A549 (cell line): ENCODE data around the gene RGL3. TPM values are rescaled to one million over a fixed set of nuclear protein-coding genes. Genes with fewer than 3 reads are reported as not detected.

Experiments
- ATAC-seq, 2 experiments: fragments of 200-7000 bp in 1 of 2; fragments of >200 bp in 1 of 2; cut with Nextera tagmentation in 1 of 2; cut with Tn5 transposase in 1 of 2; 3 replicates each; pipeline versions ENCODE4 v1.8.0 to v1.9.1; 2018 to 2020; ENCODE audit warnings: mild to moderate bottlenecking in 1 of 2, moderate library complexity in 1 of 2
- CTCF ChIA-PET: fragments of 300-600 bp; sonication (Branson Sonifier 250); formaldehyde crosslinking; extraction: SDS; loops from one replicate; lab custom pipeline; 2021; ENCODE audit warnings: antibody characterized with exemption, inconsistent platforms; lab: Yijun Ruan, JAX
- POLR2A ChIA-PET: fragments of 350-600 bp; formaldehyde crosslinking; extraction: SDS; loops from one replicate; lab custom pipeline; 2021; ENCODE audit warnings: antibody characterized with exemption, inconsistent platforms; lab: Yijun Ruan, JAX
- DNase-seq, 2 experiments: peaks; one replicate each; pipeline versions ENCODE4 v3.0.0 to v3.0.0-alpha.2; 2011 to 2016; ENCODE audit warnings: low read depth in 1 of 2, low spot score in 1 of 2
- FAIRE-seq: peaks from 2 replicates; lab custom pipeline; 2011; peaks lifted over from hg19 to GRCh38; lab: Jason Lieb, UNC
- H3K27ac ChIP-seq, 2 experiments: fragments of >200 bp; sonication (Bioruptor Twin); formaldehyde crosslinking; 3 replicates each; pipeline ENCODE4 v1.5.1; 2016 to 2017
- H3K4me1 ChIP-seq: fragments of >200 bp; sonication (Bioruptor Twin); formaldehyde crosslinking; 3 replicates; pipeline ENCODE4 v1.6.1; 2016
- H3K4me2 ChIP-seq: fragments of >200 bp; sonication (Bioruptor Twin); formaldehyde crosslinking; 3 replicates; pipeline ENCODE4 v1.6.1; 2016
- H3K4me3 ChIP-seq: fragments of >200 bp; sonication (Bioruptor Twin); formaldehyde crosslinking; 3 replicates; pipeline ENCODE4 v1.5.1; 2016
- H3K9me3 ChIP-seq: fragments of >200 bp; sonication (Bioruptor Twin); formaldehyde crosslinking; 3 replicates; pipeline ENCODE4 v1.6.1; 2016
- BHLHE40 ChIP-seq: IDR thresholded peaks from 2 replicates; pipeline ENCODE4 v1.6.1; 2012; ENCODE audit warnings: low read depth, low read length, inconsistent platforms
- CHD4 ChIP-seq: fragments of 200-600 bp; sonication (generic); IDR thresholded peaks from 2 replicates; pipeline ENCODE4 v1.6.1; 2016; ENCODE audit warnings: antibody characterized with exemption, mild to moderate bottlenecking, borderline replicate concordance
- JUN ChIP-seq, 2 experiments: fragments of >200 bp; sonication (Bioruptor Twin); formaldehyde crosslinking; IDR thresholded peaks; 2 replicates in 1 of 2; 3 replicates in 1 of 2; pipeline ENCODE4 v1.6.1; 2016 to 2017
- MAZ ChIP-seq: fragments of 150-350 bp; IDR thresholded peaks from 2 replicates; pipeline ENCODE4 v1.6.1; 2014; ENCODE audit warnings: antibody characterized with exemption, low read depth, low read length, borderline replicate concordance
- PHF8 ChIP-seq: fragments of 200-600 bp; sonication (generic); IDR thresholded peaks from 2 replicates; pipeline ENCODE4 v1.6.1; 2016; ENCODE audit warnings: low read depth, mild to moderate bottlenecking, antibody characterized with exemption, moderate library complexity, borderline replicate concordance
- POLR2A ChIP-seq: IDR thresholded peaks from 2 replicates; pipeline ENCODE4 v1.6.1; 2012; ENCODE audit warnings: mild to moderate bottlenecking, low read length
- RAD21 ChIP-seq, 2 experiments: fragments of >200 bp in 1 of 2; sonication (Bioruptor Twin) in 1 of 2; formaldehyde crosslinking in 1 of 2; IDR thresholded peaks in 1 of 2; conservative IDR thresholded peaks in 1 of 2; 2 replicates in 1 of 2; 3 replicates in 1 of 2; pipeline ENCODE4 v1.6.1; 2012 to 2018; ENCODE audit warnings: inconsistent platforms in 1 of 2
- RFX5 ChIP-seq: fragments of 450-650 bp; IDR thresholded peaks from 2 replicates; pipeline ENCODE4 v1.7.1; 2014; ENCODE audit warnings: antibody characterized with exemption, mild to moderate bottlenecking, moderate library complexity
- SMC3 ChIP-seq: fragments of >200 bp; sonication (Bioruptor Twin); formaldehyde crosslinking; IDR thresholded peaks from 3 replicates; pipeline ENCODE4 v1.6.1; 2018; ENCODE audit warnings: inconsistent platforms
- WGBS: methylation state at CpG from one replicate; pipeline ENCODE4 v1.1.6; 2017; ENCODE audit errors: missing lambda C conversion rate; 5-methylcytosine and 5-hydroxymethylcytosine counted together
- polyA plus RNA-seq, 4 experiments: library from polyadenylated mRNA; depleted of rRNA in 3 of 4; stranded (reverse); fragments of >200 nt; fragmentation: RNase III in 1 of 4; extraction: RNeasy Plus Mini Kit Qiagen cat#74134 plus additional on column Dnase treatment in 1 of 4; gene quantifications; 2 replicates in 3 of 4; 3 replicates in 1 of 4; pipeline ENCODE4 v1.2.3, GENCODE V29; 2011 to 2017
- TF ChIP-seq, protein P1 (sequence below): IDR thresholded peaks from 2 replicates; pipeline ENCODE4 v1.6.1; 2012
- TF ChIP-seq, protein P2 (sequence below): fragments of >200 bp; sonication (Bioruptor Twin); formaldehyde crosslinking; IDR thresholded peaks from 3 replicates; pipeline ENCODE4 v1.6.1; 2016
- TF ChIP-seq, protein P3 (sequence below): IDR thresholded peaks from 2 replicates; pipeline ENCODE4 v1.6.1; 2012; ENCODE audit warnings: low read depth, borderline replicate concordance
- TF ChIP-seq, protein P4 (sequence below): fragments of >200 bp; sonication (Bioruptor Twin); formaldehyde crosslinking; IDR thresholded peaks from 3 replicates; pipeline ENCODE4 v1.5.1; 2016
- TF ChIP-seq, protein P5 (sequence below): fragments of 450-650 bp; IDR thresholded peaks from 2 replicates; pipeline ENCODE4 v1.6.1; 2014; ENCODE audit warnings: antibody characterized with exemption
- TF ChIP-seq, protein P6 (sequence below): fragments of 200-600 bp; sonication (generic); IDR thresholded peaks from 2 replicates; pipeline ENCODE4 v1.6.1; 2016; ENCODE audit warnings: antibody characterized with exemption, mild to moderate bottlenecking, moderate library complexity

Gene RGL3
- polyA plus RNA-seq, 2 of the 4 experiments (the other 2 are of a cell fraction) = 1.5 to 3.7 TPM

DNA sequence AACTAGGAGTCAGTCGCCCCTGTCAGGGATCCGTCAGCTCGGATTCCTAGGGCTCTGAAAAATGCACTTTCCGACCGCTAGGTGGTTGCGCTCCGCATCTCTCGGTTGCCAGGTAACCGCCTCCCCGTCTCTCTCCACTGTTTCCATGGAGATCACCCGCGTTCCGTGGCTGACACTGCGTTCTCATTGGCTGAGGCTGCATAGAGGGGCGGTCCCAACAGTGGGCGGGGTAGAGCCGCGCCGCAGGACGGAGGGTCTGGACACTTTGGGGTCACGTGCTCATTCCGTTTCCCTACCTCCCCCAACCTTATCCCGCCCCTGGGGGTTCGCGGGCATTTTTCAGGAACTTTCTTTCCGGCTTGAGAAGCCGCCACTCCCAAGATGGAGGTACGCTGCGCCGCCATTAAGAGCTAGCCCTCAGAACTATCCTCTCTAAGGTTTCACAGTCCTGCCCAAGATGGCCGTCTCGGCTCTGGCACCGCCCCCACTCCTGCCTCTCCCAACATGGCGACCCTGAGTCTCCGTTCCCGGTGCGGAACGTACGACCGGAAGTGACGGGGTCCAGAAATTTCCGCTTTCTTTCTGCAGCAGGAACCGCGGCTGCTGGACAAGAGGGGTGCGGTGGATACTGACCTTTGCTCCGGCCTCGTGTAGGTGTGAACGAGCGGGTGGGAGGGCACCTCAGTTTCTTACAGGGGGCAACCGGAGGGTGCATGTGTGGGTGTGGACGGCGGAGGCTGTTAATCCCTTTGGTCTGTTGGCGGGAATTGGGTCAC is 16.1 kb upstream of the RGL3 start, which contains the start of the genes ODAD3 and PRKCSH:
ODAD3 (minus strand) TSS at position 65 of the 776 bp plus-strand sequence. CDS start 105 bp downstream, outside the sequence.
PRKCSH (plus strand) TSS at position 579 of the 776 bp plus-strand sequence. CDS start 483 bp downstream, outside the sequence.
- no peak for FAIRE-seq

More for the DNA sequence above, 16.1 kb upstream of the RGL3 start, which contains the start of the genes ODAD3 and PRKCSH:
- 3% methylated on average over 29 of the region's 53 CpGs for WGBS
- peak; percentile 98 to 99 for ATAC-seq
- POLR2A ChIA-PET = interaction anchor here (1.0 to 1.4 kb wide), 6 partner anchors 11 to 91 kb away, joined by 3 to 9 read pairs (median 3); partner anchors contain the start of genes CCDC159, RGL3, SWSAP1 and TMEM205
- TF ChIP-seq JUN (IDR thresholded peaks at IDR 0.05) = peak; percentile 48 to 71; a peak in 2 of 5 replicates
- TF ChIP-seq, protein P1, sequence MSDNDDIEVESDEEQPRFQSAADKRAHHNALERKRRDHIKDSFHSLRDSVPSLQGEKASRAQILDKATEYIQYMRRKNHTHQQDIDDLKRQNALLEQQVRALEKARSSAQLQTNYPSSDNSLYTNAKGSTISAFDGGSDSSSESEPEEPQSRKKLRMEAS = peak; percentile 71
- TF ChIP-seq, protein P2, sequence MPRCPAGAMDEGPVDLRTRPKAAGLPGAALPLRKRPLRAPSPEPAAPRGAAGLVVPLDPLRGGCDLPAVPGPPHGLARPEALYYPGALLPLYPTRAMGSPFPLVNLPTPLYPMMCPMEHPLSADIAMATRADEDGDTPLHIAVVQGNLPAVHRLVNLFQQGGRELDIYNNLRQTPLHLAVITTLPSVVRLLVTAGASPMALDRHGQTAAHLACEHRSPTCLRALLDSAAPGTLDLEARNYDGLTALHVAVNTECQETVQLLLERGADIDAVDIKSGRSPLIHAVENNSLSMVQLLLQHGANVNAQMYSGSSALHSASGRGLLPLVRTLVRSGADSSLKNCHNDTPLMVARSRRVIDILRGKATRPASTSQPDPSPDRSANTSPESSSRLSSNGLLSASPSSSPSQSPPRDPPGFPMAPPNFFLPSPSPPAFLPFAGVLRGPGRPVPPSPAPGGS = peak; percentile 33; the same call in 1 of the 3 replicates
- TF ChIP-seq, protein P3, sequence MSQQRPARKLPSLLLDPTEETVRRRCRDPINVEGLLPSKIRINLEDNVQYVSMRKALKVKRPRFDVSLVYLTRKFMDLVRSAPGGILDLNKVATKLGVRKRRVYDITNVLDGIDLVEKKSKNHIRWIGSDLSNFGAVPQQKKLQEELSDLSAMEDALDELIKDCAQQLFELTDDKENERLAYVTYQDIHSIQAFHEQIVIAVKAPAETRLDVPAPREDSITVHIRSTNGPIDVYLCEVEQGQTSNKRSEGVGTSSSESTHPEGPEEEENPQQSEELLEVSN = no peak
- peak; percentile 66; the same call in 1 of the 2 replicates for TF ChIP-seq RFX5
- peak; percentile 28; the same call in 1 of the 2 replicates for TF ChIP-seq BHLHE40
- no peak for TF ChIP-seq CHD4
- TF ChIP-seq MAZ = no peak
- peak; percentile 75 for TF ChIP-seq POLR2A
- TF ChIP-seq, protein P4, sequence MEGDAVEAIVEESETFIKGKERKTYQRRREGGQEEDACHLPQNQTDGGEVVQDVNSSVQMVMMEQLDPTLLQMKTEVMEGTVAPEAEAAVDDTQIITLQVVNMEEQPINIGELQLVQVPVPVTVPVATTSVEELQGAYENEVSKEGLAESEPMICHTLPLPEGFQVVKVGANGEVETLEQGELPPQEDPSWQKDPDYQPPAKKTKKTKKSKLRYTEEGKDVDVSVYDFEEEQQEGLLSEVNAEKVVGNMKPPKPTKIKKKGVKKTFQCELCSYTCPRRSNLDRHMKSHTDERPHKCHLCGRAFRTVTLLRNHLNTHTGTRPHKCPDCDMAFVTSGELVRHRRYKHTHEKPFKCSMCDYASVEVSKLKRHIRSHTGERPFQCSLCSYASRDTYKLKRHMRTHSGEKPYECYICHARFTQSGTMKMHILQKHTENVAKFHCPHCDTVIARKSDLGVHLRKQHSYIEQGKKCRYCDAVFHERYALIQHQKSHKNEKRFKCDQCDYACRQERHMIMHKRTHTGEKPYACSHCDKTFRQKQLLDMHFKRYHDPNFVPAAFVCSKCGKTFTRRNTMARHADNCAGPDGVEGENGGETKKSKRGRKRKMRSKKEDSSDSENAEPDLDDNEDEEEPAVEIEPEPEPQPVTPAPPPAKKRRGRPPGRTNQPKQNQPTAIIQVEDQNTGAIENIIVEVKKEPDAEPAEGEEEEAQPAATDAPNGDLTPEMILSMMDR = peak; percentile 54
- TF ChIP-seq SMC3 = peak; percentile 18; the same call in 1 of the 3 replicates
- TF ChIP-seq, protein P5, sequence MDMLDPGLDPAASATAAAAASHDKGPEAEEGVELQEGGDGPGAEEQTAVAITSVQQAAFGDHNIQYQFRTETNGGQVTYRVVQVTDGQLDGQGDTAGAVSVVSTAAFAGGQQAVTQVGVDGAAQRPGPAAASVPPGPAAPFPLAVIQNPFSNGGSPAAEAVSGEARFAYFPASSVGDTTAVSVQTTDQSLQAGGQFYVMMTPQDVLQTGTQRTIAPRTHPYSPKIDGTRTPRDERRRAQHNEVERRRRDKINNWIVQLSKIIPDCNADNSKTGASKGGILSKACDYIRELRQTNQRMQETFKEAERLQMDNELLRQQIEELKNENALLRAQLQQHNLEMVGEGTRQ = peak; percentile 95
- peak in 1 of 2 experiments; percentile 16; a peak in 1 of 5 replicates for TF ChIP-seq RAD21 (conservative IDR thresholded peaks at IDR 0.05 in 1 of 2, IDR thresholded peaks at IDR 0.05 in 1 of 2)
- peak; percentile 44; the same call in 1 of the 2 replicates for TF ChIP-seq PHF8
- TF ChIP-seq, protein P6, sequence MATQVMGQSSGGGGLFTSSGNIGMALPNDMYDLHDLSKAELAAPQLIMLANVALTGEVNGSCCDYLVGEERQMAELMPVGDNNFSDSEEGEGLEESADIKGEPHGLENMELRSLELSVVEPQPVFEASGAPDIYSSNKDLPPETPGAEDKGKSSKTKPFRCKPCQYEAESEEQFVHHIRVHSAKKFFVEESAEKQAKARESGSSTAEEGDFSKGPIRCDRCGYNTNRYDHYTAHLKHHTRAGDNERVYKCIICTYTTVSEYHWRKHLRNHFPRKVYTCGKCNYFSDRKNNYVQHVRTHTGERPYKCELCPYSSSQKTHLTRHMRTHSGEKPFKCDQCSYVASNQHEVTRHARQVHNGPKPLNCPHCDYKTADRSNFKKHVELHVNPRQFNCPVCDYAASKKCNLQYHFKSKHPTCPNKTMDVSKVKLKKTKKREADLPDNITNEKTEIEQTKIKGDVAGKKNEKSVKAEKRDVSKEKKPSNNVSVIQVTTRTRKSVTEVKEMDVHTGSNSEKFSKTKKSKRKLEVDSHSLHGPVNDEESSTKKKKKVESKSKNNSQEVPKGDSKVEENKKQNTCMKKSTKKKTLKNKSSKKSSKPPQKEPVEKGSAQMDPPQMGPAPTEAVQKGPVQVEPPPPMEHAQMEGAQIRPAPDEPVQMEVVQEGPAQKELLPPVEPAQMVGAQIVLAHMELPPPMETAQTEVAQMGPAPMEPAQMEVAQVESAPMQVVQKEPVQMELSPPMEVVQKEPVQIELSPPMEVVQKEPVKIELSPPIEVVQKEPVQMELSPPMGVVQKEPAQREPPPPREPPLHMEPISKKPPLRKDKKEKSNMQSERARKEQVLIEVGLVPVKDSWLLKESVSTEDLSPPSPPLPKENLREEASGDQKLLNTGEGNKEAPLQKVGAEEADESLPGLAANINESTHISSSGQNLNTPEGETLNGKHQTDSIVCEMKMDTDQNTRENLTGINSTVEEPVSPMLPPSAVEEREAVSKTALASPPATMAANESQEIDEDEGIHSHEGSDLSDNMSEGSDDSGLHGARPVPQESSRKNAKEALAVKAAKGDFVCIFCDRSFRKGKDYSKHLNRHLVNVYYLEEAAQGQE = no peak
- peak; percentile 91 to 99 for DNase-seq
- Histone ChIP-seq H3K4me2 (peak within 1 kb of the TSS; percentile 98), H3K4me1 (peaks cover 13% of the 10 kb centered on the region; the same call in 2 of the 3 replicates), H3K4me3 (peak within 1 kb of the TSS; percentile 84), H3K9me3 (no peaks in the 10 kb centered on the region), H3K27ac (peak within 1 kb of the TSS; percentile 86 to 90)
- CTCF ChIA-PET = interaction anchor here (0.5 to 1.9 kb wide), 21 partner anchors 9 to 142 kb away, joined by 3 to 7 read pairs (median 4); partner anchors contain the start of gene RGL3
